Measurements from ENCODE around the gene AHRR. TPM values are rescaled to one million over a fixed set of nuclear protein-coding genes. Genes with fewer than 3 reads are reported as not detected.

AHRR gene
- polyA plus RNA-seq, 2 of the 4 experiments (the other 2 are of a cell fraction) = 1.2 to 1.7 TPM

GRCh38 chr5:482021-482420 is 160.5 kb downstream of the AHRR start:
- H3K9me3 ChIP-seq = no peaks in the 10 kb centered on the region
- no peak for FAIRE-seq
- no peaks in the 10 kb centered on the region for H3K4me1 ChIP-seq
- no peak overlapping the region for H3K4me3 ChIP-seq
- no peak overlapping the region for H3K27ac ChIP-seq
- TF ChIP-seq GATA3 (IDR thresholded peaks at IDR 0.05; ENCODE audit: borderline replicate concordance) = no peak
- no peak for TF ChIP-seq HOXA7 (CRISPR knock-in tag; IDR thresholded peaks at IDR 0.05)
- TF ChIP-seq REST (IDR thresholded peaks at IDR 0.05) = no peak
- TF ChIP-seq ZFP36 (IDR thresholded peaks at IDR 0.05; ENCODE audit: borderline replicate concordance, partially characterized antibody) = no peak
- TF ChIP-seq NR3C1 (IDR thresholded peaks at IDR 0.05) = no peak
- DNase-seq (ENCODE audit: low read depth in 1 of 2, low spot score in 1 of 2) = no peak
- 27% methylated on average over 4 of the region's 24 CpGs for WGBS (ENCODE audit: missing lambda C conversion rate)
- POLR2A ChIA-PET = no interaction called here
- no peak overlapping the region for H3K4me2 ChIP-seq
- CTCF ChIA-PET = no interaction called here
- ATAC-seq = no peak

GRCh38 chr5:482506-482905 is 161.0 kb downstream of the AHRR start:
- ChIA-PET CTCF (no interaction called here), POLR2A (no interaction called here)
- Histone ChIP-seq H3K4me2 (no peak overlapping the region), H3K4me1 (no peaks in the 10 kb centered on the region), H3K27ac (no peak overlapping the region), H3K9me3 (no peaks in the 10 kb centered on the region), H3K4me3 (no peak overlapping the region)
- no peak for TF ChIP-seq RAD21 (conservative IDR thresholded peaks at IDR 0.05 in 1 of 2, IDR thresholded peaks at IDR 0.05 in 1 of 2)
- no peak for DNase-seq (ENCODE audit: low read depth in 1 of 2, low spot score in 1 of 2)
- WGBS (ENCODE audit: missing lambda C conversion rate) = 94% methylated on average over 25 of the region's 27 CpGs
- no peak for ATAC-seq
- no peak for FAIRE-seq

- ChIA-PET CTCF (no interaction called here), POLR2A (no interaction called here)
- H3K4me3 ChIP-seq = no peak overlapping the region
- DNase-seq (ENCODE audit: low read depth in 1 of 2, low spot score in 1 of 2) (no peak), FAIRE-seq (no peak), ATAC-seq (no peak)
- TF ChIP-seq HDAC2 (IDR thresholded peaks at IDR 0.05) = no peak
- no peak for TF ChIP-seq TP53 (CRISPR knock-in tag; IDR thresholded peaks at IDR 0.05)
- no peak for TF ChIP-seq EHMT2 (IDR thresholded peaks at IDR 0.05; ENCODE audit: low read depth)
- TF ChIP-seq FOSL2 (IDR thresholded peaks at IDR 0.05) = no peak
- TF ChIP-seq FOSL2 (CRISPR knock-in tag; IDR thresholded peaks at IDR 0.05) = no peak
- TF ChIP-seq MAZ (IDR thresholded peaks at IDR 0.05; ENCODE audit: borderline replicate concordance, low read depth, low read length) = no peak
- no peak for TF ChIP-seq FOXS1 (CRISPR knock-in tag; IDR thresholded peaks at IDR 0.05)
- TF ChIP-seq USF2 (IDR thresholded peaks at IDR 0.05) = no peak
- TF ChIP-seq RFX5 (IDR thresholded peaks at IDR 0.05) = no peak
- TF ChIP-seq PHF8 (IDR thresholded peaks at IDR 0.05; ENCODE audit: borderline replicate concordance, low read depth) = no peak
- no peak for TF ChIP-seq EP300 (IDR thresholded peaks at IDR 0.05)
- TF ChIP-seq NFE2L2 (conservative IDR thresholded peaks at IDR 0.05; ENCODE audit: low read length) = no peak
- no peak overlapping the region for H3K4me2 ChIP-seq
- no peaks in the 10 kb centered on the region for H3K9me3 ChIP-seq
- H3K4me1 ChIP-seq = no peaks in the 10 kb centered on the region
- H3K27ac ChIP-seq = no peak overlapping the region
- 75% methylated on average over 25 of the region's 26 CpGs for WGBS (ENCODE audit: missing lambda C conversion rate)
These were observed 161.5 kb downstream of the AHRR start for GRCh38 chr5:483011-483410.
